Measurements from ENCODE around the gene GTF3C1.

DNA sequence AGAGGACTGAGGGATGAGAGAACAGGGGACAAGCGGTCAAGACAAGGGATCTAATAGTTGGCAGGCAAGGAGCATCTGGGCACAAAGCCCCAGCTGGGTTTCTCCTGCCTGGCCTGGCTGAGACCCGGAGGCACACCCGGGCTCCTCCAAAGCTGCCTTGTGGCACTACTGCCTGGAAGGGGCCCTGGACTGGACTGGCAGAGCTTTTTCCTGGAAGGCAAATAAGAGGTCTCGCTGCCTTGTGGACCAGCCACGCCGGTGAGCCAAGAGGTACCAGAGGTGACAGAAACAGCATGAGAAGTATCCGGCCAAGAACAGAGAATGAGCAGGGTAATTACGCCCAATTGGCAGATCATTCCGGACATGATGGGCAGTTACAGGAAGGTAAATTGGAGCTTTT, 64.6 kb downstream of the GTF3C1 start:
- TF ChIP-seq, protein P1, sequence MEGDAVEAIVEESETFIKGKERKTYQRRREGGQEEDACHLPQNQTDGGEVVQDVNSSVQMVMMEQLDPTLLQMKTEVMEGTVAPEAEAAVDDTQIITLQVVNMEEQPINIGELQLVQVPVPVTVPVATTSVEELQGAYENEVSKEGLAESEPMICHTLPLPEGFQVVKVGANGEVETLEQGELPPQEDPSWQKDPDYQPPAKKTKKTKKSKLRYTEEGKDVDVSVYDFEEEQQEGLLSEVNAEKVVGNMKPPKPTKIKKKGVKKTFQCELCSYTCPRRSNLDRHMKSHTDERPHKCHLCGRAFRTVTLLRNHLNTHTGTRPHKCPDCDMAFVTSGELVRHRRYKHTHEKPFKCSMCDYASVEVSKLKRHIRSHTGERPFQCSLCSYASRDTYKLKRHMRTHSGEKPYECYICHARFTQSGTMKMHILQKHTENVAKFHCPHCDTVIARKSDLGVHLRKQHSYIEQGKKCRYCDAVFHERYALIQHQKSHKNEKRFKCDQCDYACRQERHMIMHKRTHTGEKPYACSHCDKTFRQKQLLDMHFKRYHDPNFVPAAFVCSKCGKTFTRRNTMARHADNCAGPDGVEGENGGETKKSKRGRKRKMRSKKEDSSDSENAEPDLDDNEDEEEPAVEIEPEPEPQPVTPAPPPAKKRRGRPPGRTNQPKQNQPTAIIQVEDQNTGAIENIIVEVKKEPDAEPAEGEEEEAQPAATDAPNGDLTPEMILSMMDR (IDR thresholded peaks at IDR 0.05 in 8 of 11, conservative IDR thresholded peaks at IDR 0.05 in 3 of 11), result no peak
- TF ChIP-seq POLR2A (IDR thresholded peaks at IDR 0.05) (no peak), POLR2AphosphoS5 (IDR thresholded peaks at IDR 0.05) (no peak)
